K562 (cell line): ENCODE measurements around the gene CD300A.

Experiments used
- ARID4B ChIP-seq: sonication (generic); formaldehyde crosslinking; IDR thresholded peaks from 2 replicates; pipeline ENCODE4 v1.8.0; 2022; ENCODE audit warnings: mild to moderate bottlenecking, missing genetic modification reagents
- CHD2 ChIP-seq: IDR thresholded peaks from 2 replicates; pipeline ENCODE4 v1.6.1; 2011; ENCODE audit warnings: low read depth, low read length
- CTCF ChIP-seq, 3 experiments: IDR thresholded peaks in 2 of 3; conservative IDR thresholded peaks in 1 of 3; 2 replicates each; pipeline ENCODE4 v1.5.1; 2011 to 2012; ENCODE audit warnings: low read length in 3 of 3, mild to moderate bottlenecking in 3 of 3, control low read depth in 2 of 3, improper control_type of control experiment in 1 of 3, inconsistent platforms in 1 of 3, low read depth in 1 of 3, mixed read lengths in 1 of 3, moderate library complexity in 1 of 3; ENCODE audit not compliant: insufficient read depth in 2 of 3
- EGR1 ChIP-seq: fragments of 450-650 bp; conservative IDR thresholded peaks from 2 replicates; pipeline ENCODE4 v1.6.1; 2017; ENCODE audit warnings: mild to moderate bottlenecking
- HNRNPK ChIP-seq: fragments of 200-400 bp; formaldehyde crosslinking; IDR thresholded peaks from one replicate; pipeline ENCODE4 v1.6.1; 2018; ENCODE audit warnings: mild to moderate bottlenecking, low read depth, low read length; ENCODE audit not compliant: poor library complexity, severe bottlenecking
- NCOA2 ChIP-seq, 2 experiments: fragments of 450-650 bp; IDR thresholded peaks; 2 replicates each; pipeline ENCODE4 v1.6.1; 2018; ENCODE audit warnings: mild to moderate bottlenecking in 2 of 2, moderate library complexity in 1 of 2; ENCODE audit not compliant: partially characterized antibody in 2 of 2
- PRPF4 ChIP-seq: fragments of 200-400 bp; formaldehyde crosslinking; IDR thresholded peaks from one replicate; pipeline ENCODE4 v1.6.1; 2017; ENCODE audit warnings: low read length, low read depth, mild to moderate bottlenecking; ENCODE audit not compliant: insufficient read depth, poor library complexity, severe bottlenecking
- ZNF232 ChIP-seq: sonication (generic); formaldehyde crosslinking; IDR thresholded peaks from 2 replicates; pipeline ENCODE4 v1.8.0; 2022; ENCODE audit warnings: mild to moderate bottlenecking, missing genetic modification reagents
- ZNF263 ChIP-seq: sonication (generic); formaldehyde crosslinking; IDR thresholded peaks from 2 replicates; pipeline ENCODE4 v1.8.0; 2022; ENCODE audit warnings: mild to moderate bottlenecking, missing genetic modification reagents, borderline replicate concordance
- ZNF695 ChIP-seq: fragments of 450-650 bp; formaldehyde crosslinking; IDR thresholded peaks from 2 replicates; pipeline ENCODE4 v1.4.0; 2020; ENCODE audit warnings: mild to moderate bottlenecking, moderate library complexity
- ZNF778 ChIP-seq: fragments of 450-650 bp; formaldehyde crosslinking; IDR thresholded peaks from 2 replicates; pipeline ENCODE4 v1.4.0; 2020; ENCODE audit warnings: mild to moderate bottlenecking, moderate library complexity

- TF ChIP-seq CTCF (IDR thresholded peaks at IDR 0.05 in 2 of 3, conservative IDR thresholded peaks at IDR 0.05 in 1 of 3; ENCODE audit: insufficient read depth in 2 of 3, low read depth in 1 of 3, low read length in 3 of 3) (no peak), ZNF778 (CRISPR knock-in tag) (no peak), NCOA2 (IDR thresholded peaks at IDR 0.05; ENCODE audit: partially characterized antibody in 2 of 2) (no peak), ZNF263 (CRISPR knock-in tag) (no peak), ZNF232 (CRISPR knock-in tag) (no peak), ZNF695 (no peak), ARID4B (CRISPR knock-in tag) (no peak), EGR1 (no peak), CHD2 (no peak), PRPF4 (no peak), HNRNPK (no peak)
Observed at GRCh38 chr17:74442291-74442669, 24.2 kb upstream of the CD300A start.
